Astrocyte (in vitro differentiated cells and primary cell): ENCODE results near the gene YWHAB.

ENCODE experiments used
- CTCF ChIP-seq: IDR thresholded peaks from 2 replicates; pipeline ENCODE4 v1.5.1; 2011; ENCODE audit warnings: low read depth, mild to moderate bottlenecking, inconsistent platforms, low read length, moderate library complexity; ENCODE audit not compliant: insufficient read depth
- EZH2 ChIP-seq: IDR thresholded peaks from 2 replicates; pipeline ENCODE4 v1.6.1; 2012; ENCODE audit warnings: mild to moderate bottlenecking, low read length, inconsistent platforms; ENCODE audit not compliant: insufficient read depth

GRCh38 chr20:44948513-44948912 lies 63.0 kb downstream of the YWHAB start:
- TF ChIP-seq CTCF (no peak), EZH2 (no peak)
